ENCODE results near the gene STXBP6. TPM values are rescaled to one million over a fixed set of nuclear protein-coding genes. Genes with fewer than 3 reads are reported as not detected.

Gene STXBP6
- total and polyA plus RNA-seq, 10 of the 15 experiments (the other 5 are each of a cell fraction or from before 2014, with no cell fraction given), result 1.2 to 47.3 (median 1.9) TPM

- peak; percentile 36 for TF ChIP-seq SKIL (IDR thresholded peaks at IDR 0.05; ENCODE audit: low read depth, poor library complexity, severe bottlenecking)
- no peak for TF ChIP-seq CEBPZ (IDR thresholded peaks at IDR 0.05; ENCODE audit: low read depth, low read length)
- TF ChIP-seq POLR2AphosphoS5 (IDR thresholded peaks at IDR 0.05; ENCODE audit: low read length), result no peak
- no peak for TF ChIP-seq EGR1 (IDR thresholded peaks at IDR 0.05; ENCODE audit: borderline replicate concordance in 1 of 2, low read depth in 2 of 2, low read length in 2 of 2)
- no peak for TF ChIP-seq NR2C2 (IDR thresholded peaks at IDR 0.05; ENCODE audit: borderline replicate concordance, control insufficient read depth, insufficient read length, low read depth)
- TF ChIP-seq RELB (IDR thresholded peaks at IDR 0.05; ENCODE audit: low read depth), result peak; percentile 35; the same call in 1 of the 2 replicates
- TF ChIP-seq EED (IDR thresholded peaks at IDR 0.05; ENCODE audit: low read depth), result no peak
- no peak for TF ChIP-seq REST (IDR thresholded peaks at IDR 0.05; ENCODE audit: low read depth, low read length)
- TF ChIP-seq JUNB (IDR thresholded peaks at IDR 0.05), result no peak
- TF ChIP-seq EP300 (IDR thresholded peaks at IDR 0.05; ENCODE audit: borderline replicate concordance in 1 of 2, control insufficient read depth in 1 of 2, low read depth in 2 of 2, low read length in 2 of 2), result peak in 1 of 2 experiments; percentile 27; a peak in 1 of 4 replicates
- TF ChIP-seq BCL3 (IDR thresholded peaks at IDR 0.05; ENCODE audit: borderline replicate concordance, insufficient read depth, low read depth, low read length, poor library complexity, severe bottlenecking), result no peak
- TF ChIP-seq E4F1 (IDR thresholded peaks at IDR 0.05; ENCODE audit: borderline replicate concordance, partially characterized antibody), result no peak
Observed at GRCh38 chr14:24959791-24960331, 90.1 kb downstream of the STXBP6 start (continued).
